GM18951 (cell line): ENCODE measurements around the gene TRIM61.
"Not testable (repeated sequence)": the region's sequence is repeated elsewhere in the genome, so short reads cannot be mapped to it uniquely, and the experiment has no call there.

Experiments used
- POLR2A ChIP-seq: IDR thresholded peaks from 4 replicates; pipeline ENCODE4 v1.6.1; 2011; ENCODE audit warnings: mild to moderate bottlenecking; ENCODE audit not compliant: insufficient read length, insufficient read depth; ENCODE audit errors: extremely low read depth
- in situ Hi-C: fragments of 300-500 bp; cut with MboI; formaldehyde crosslinking; loops from one replicate; pipeline ENCODE4 v1.12.0; 2022; ENCODE audit warnings: low sequenced_read_pairs, mixed read lengths, inconsistent platforms; ENCODE audit not compliant: unreplicated experiment

Gene TRIM61

GRCh38 chr4:164977243-164978164 lies at the start of gene TRIM61:
TSS of gene TRIM61 (minus strand) at chr4:164977657. CDS start at chr4:164970002, 7,655 bp downstream.
- TF ChIP-seq POLR2A: peak; percentile 92
- in situ Hi-C loops: no loop called here

- in situ Hi-C loops: not testable (repeated sequence)
These were observed 48.3 kb upstream of the TRIM61 start for GRCh38 chr4:165025782-165026181.

GRCh38 chr4:165019995-165020394 lies 42.5 kb upstream of the TRIM61 start:
- in situ Hi-C loops: not testable (repeated sequence)

- no peak for TF ChIP-seq POLR2A
- in situ Hi-C loops: no loop called here
These were observed 39.5 kb upstream of the TRIM61 start for GRCh38 chr4:165016971-165017370.

- no peak for TF ChIP-seq POLR2A
These were observed 36.2 kb upstream of the TRIM61 start for GRCh38 chr4:165013691-165014090.

GRCh38 chr4:165011403-165011802 lies 33.9 kb upstream of the TRIM61 start:
- no peak for TF ChIP-seq POLR2A
- in situ Hi-C loops: no loop called here

More at GRCh38 chr4:165013691-165014090, 36.2 kb upstream of the TRIM61 start:
- in situ Hi-C loops: no loop called here

GRCh38 chr4:165010991-165011390 lies 33.5 kb upstream of the TRIM61 start:
- TF ChIP-seq POLR2A: no peak
- in situ Hi-C loops: no loop called here

- in situ Hi-C loops: no loop called here
- no peak for TF ChIP-seq POLR2A
These were observed 33.0 kb upstream of the TRIM61 start for GRCh38 chr4:165010487-165010886.

GRCh38 chr4:165009493-165010227 lies 32.2 kb upstream of the TRIM61 start:
- TF ChIP-seq POLR2A: no peak
- in situ Hi-C loops: no loop called here

GRCh38 chr4:165006886-165007285 lies 29.4 kb upstream of the TRIM61 start:
- TF ChIP-seq POLR2A: no peak
- in situ Hi-C loops: no loop called here

- TF ChIP-seq POLR2A: no peak
- in situ Hi-C loops: no loop called here
These were observed 29.0 kb upstream of the TRIM61 start for GRCh38 chr4:165006456-165006855.

- TF ChIP-seq POLR2A: no peak
- in situ Hi-C loops: no loop called here
These were observed 28.0 kb upstream of the TRIM61 start for GRCh38 chr4:165005352-165005925.

- in situ Hi-C loops: not testable (repeated sequence)
These were observed 24.5 kb upstream of the TRIM61 start for GRCh38 chr4:165001957-165002356.

- in situ Hi-C loops: not testable (repeated sequence)
These were observed 21.1 kb upstream of the TRIM61 start for GRCh38 chr4:164998526-164999080.
